ENCODE results near the gene IFNA7.

GRCh38 chr9:21205204-21205603 is 3.2 kb upstream of the IFNA7 start:
- TF ChIP-seq CTCF (IDR thresholded peaks at IDR 0.05) (no peak), POLR2A (IDR thresholded peaks at IDR 0.05) (no peak)
